ENCODE results near the gene ASB10.

DNA sequence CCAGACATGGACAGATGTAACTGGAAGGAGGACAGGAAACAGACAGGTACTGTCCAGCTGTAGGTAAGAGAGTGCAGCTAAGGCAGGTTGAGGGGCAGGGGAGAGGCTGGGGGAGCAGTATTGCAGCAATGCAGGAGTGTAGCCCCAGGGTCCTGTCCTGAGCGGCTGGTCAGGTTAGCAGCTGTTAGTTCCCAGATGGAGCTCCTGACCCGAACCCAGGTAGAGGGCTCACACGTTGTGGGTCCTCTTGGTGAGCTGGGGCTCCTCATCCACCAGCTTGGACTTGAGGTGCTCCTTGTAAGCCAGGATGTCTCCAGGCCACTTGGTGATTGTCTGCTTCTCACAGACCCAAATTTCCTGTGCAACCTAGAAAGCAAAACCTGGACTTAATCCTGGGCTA, 26.8 kb upstream of the ASB10 start:
- TF ChIP-seq CTCF (IDR thresholded peaks at IDR 0.05) (no peak), POLR2AphosphoS5 (IDR thresholded peaks at IDR 0.05) (no peak)

Measured in prostate gland (tissue), 2 donors.